HG03558 (cell line): Measurements from ENCODE around the gene CAMTA1.

Experiments used
- ATAC-seq: cut with Tn5 transposase; IDR thresholded peaks from one replicate; pipeline ENCODE4 v1.9.1; 2021; ENCODE audit warnings: moderate number of reproducible peaks; ENCODE audit not compliant: unreplicated experiment; ENCODE audit errors: extremely low read depth

The CAMTA1 gene

GRCh38 chr1:6951536-6951935, 166.3 kb downstream of the CAMTA1 start:
- no peak for ATAC-seq

GRCh38 chr1:6953216-6953615, 168.0 kb downstream of the CAMTA1 start:
- ATAC-seq = no peak

GRCh38 chr1:6953907-6954364, 168.7 kb downstream of the CAMTA1 start:
- ATAC-seq = no peak

GRCh38 chr1:6954591-6954990, 169.3 kb downstream of the CAMTA1 start:
- no peak for ATAC-seq

- ATAC-seq = no peak
Observed at GRCh38 chr1:6955357-6956094, 170.3 kb downstream of the CAMTA1 start.

- no peak for ATAC-seq
Observed at GRCh38 chr1:6956488-6957159, 171.4 kb downstream of the CAMTA1 start.

GRCh38 chr1:6957341-6957740, 172.1 kb downstream of the CAMTA1 start:
- no peak for ATAC-seq

- ATAC-seq = no peak
Observed at GRCh38 chr1:6958407-6959030, 173.3 kb downstream of the CAMTA1 start.

GRCh38 chr1:6959491-6959890, 174.2 kb downstream of the CAMTA1 start:
- no peak for ATAC-seq

GRCh38 chr1:6960291-6960811, 175.1 kb downstream of the CAMTA1 start:
- ATAC-seq = no peak

- no peak for ATAC-seq
Observed at GRCh38 chr1:6960860-6961259, 175.6 kb downstream of the CAMTA1 start.

GRCh38 chr1:6961289-6961688, 176.0 kb downstream of the CAMTA1 start:
- no peak for ATAC-seq

- no peak for ATAC-seq
Observed at GRCh38 chr1:6961905-6962477, 176.7 kb downstream of the CAMTA1 start.

- no peak for ATAC-seq
Observed at GRCh38 chr1:6962478-6962995, 177.3 kb downstream of the CAMTA1 start.

- no peak for ATAC-seq
Observed at GRCh38 chr1:6962996-6963911, 178.0 kb downstream of the CAMTA1 start.

- ATAC-seq = no peak
Observed at GRCh38 chr1:6963912-6964307, 178.7 kb downstream of the CAMTA1 start.

- no peak for ATAC-seq
Observed at GRCh38 chr1:6965083-6965934, 180.1 kb downstream of the CAMTA1 start.

GRCh38 chr1:6965935-6966241, 180.6 kb downstream of the CAMTA1 start:
- ATAC-seq = no peak

GRCh38 chr1:6966326-6966725, 181.1 kb downstream of the CAMTA1 start:
- ATAC-seq = no peak
